ENCODE data around the gene RASD1.

RASD1 gene

DNA sequence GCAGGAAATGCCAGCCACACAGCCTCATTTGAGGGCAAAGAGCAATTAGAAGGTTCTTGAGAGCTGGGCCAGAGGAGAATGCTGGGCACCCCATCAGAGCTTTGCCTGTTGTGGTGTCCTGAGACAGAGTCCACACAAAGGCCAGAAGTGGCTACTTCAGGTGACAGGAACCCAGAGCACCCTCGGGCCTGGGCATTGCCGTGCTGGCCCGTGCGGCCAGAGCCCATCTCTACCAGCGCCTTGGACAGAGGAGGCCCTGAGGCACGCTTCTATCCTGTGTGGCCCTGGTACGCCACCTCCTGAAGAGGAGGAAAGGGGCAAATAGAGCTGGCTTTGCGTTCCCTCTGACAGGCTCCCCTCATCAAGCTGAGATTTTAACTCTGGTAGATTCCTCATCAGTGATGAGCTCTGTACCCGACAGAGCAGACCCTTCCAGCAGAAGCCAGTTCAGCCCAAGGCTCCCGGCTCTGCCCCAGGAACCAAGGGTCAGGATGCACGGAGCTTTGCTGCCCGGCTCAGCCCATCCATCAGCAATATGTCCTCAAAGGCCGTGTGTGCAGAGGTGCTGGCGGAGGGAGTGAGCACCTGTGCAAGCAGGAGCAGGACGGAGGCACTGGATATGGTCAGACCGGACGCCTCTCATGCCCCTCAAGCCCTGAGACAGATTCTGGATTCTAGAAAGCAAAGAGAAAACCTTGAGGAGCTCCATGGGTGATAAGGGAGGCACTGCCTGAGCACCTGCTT, 3.4 kb upstream of the RASD1 start:
- no peak for DNase-seq (ENCODE audit: low read depth)
- no peak for TF ChIP-seq CTCF (conservative IDR thresholded peaks at IDR 0.05; ENCODE audit: low read length)

GRCh38 chr17:17498606-17499301, 2.6 kb upstream of the RASD1 start:
- TF ChIP-seq CTCF (conservative IDR thresholded peaks at IDR 0.05; ENCODE audit: low read length) = no peak
- no peak for DNase-seq (ENCODE audit: low read depth)
- no peak overlapping the region for H3K4me3 ChIP-seq (ENCODE audit: low read length)

More for the DNA sequence above, 3.4 kb upstream of the RASD1 start:
- no peak overlapping the region for H3K4me3 ChIP-seq (ENCODE audit: low read length)

GRCh38 chr17:17497845-17498520, 1.8 kb upstream of the RASD1 start:
- H3K4me3 ChIP-seq (ENCODE audit: low read length) = no peak overlapping the region
- no peak for DNase-seq (ENCODE audit: low read depth)
- TF ChIP-seq CTCF (conservative IDR thresholded peaks at IDR 0.05; ENCODE audit: low read length) = no peak

DNA sequence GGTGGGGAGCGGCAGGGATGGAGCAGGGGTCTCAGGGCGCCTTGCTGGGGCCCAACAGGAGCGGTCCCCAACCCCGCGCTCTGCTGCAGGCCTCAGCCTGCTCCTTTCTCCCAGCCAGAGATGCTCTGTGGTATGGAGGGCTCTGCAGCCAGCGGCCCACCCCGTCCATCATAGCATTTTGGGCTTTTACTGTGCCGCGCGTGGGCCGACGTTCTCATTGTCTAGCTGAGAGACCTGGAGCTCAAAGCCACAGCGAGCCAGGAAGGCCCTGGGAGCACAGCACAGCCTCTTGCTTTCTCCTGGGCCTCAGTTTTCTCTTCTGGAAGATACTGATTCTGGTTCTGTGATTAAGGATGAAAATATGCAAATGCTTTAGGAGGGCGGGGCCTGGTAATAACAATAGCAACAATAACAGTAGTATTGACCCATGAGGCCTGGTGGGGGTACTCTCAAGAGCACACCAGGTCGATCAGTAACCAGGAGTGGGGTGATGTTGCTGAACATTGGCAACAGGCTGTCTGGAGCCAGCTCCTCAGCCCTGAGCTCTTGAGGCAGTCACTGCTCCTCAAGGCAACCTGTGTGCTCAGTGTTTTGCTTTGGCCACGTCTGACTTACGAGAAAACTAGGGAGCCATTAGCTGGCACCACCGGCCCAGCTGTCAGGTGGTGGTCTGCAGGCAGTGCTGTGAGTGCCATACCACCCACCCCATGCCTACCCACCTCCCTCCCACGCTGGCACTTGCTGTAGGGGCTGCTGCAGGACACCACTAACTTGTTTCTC, 1.1 kb upstream of the RASD1 start:
- no peak overlapping the region; the same call in 1 of the 2 replicates for H3K4me3 ChIP-seq (ENCODE audit: low read length)
- no peak for DNase-seq (ENCODE audit: low read depth)
- TF ChIP-seq CTCF (conservative IDR thresholded peaks at IDR 0.05; ENCODE audit: low read length) = no peak

GRCh38 chr17:17495536-17496188, 533 bp downstream of the RASD1 start:
- DNase-seq (ENCODE audit: low read depth) = peak; percentile 10
- H3K4me3 ChIP-seq (ENCODE audit: low read length) = peak overlapping the region; percentile 58
- no peak for TF ChIP-seq CTCF (conservative IDR thresholded peaks at IDR 0.05; ENCODE audit: low read length)

- peak overlapping the region; percentile 47 for H3K4me3 ChIP-seq (ENCODE audit: low read length)
- peak; percentile 43 for DNase-seq (ENCODE audit: low read depth)
- TF ChIP-seq CTCF (conservative IDR thresholded peaks at IDR 0.05; ENCODE audit: low read length) = no peak
Observed at GRCh38 chr17:17494870-17495535, 1.2 kb downstream of the RASD1 start.
